GM20000 (cell line): Measurements from ENCODE around the gene PPP1R3D.

Experiments used
- DNase-seq: peaks from one replicate; pipeline ENCODE4 v3.0.0; 2012; ENCODE audit warnings: low spot score
- TF ChIP-seq, protein P1 (sequence below): IDR thresholded peaks from 2 replicates; pipeline ENCODE4 v1.5.1; 2012; ENCODE audit warnings: mild to moderate bottlenecking, control low read depth; ENCODE audit errors: extremely low read depth, missing control alignments

PPP1R3D gene

DNA sequence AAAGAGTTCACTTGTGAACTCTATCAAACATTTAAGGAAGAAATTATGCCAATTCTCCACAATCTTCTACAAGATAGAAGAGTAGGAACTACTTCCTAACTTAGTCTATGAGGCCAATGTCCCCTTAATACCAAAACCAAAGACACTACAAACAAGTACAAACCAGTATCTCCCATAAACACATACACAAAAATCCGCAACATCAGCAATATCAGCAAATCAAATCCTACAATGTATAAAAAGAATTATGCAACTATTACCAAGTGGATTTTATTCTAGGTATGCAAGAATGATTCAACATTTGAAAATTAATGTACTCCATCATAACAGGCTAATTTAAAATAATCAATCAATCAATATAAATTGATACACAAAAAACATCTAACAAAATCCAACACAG, 52.1 kb downstream of the PPP1R3D start:
- DNase-seq = no peak
- TF ChIP-seq, protein P1, sequence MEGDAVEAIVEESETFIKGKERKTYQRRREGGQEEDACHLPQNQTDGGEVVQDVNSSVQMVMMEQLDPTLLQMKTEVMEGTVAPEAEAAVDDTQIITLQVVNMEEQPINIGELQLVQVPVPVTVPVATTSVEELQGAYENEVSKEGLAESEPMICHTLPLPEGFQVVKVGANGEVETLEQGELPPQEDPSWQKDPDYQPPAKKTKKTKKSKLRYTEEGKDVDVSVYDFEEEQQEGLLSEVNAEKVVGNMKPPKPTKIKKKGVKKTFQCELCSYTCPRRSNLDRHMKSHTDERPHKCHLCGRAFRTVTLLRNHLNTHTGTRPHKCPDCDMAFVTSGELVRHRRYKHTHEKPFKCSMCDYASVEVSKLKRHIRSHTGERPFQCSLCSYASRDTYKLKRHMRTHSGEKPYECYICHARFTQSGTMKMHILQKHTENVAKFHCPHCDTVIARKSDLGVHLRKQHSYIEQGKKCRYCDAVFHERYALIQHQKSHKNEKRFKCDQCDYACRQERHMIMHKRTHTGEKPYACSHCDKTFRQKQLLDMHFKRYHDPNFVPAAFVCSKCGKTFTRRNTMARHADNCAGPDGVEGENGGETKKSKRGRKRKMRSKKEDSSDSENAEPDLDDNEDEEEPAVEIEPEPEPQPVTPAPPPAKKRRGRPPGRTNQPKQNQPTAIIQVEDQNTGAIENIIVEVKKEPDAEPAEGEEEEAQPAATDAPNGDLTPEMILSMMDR = no peak
